ENCODE measurements around the gene ASPA.
"Not testable (repeated sequence)": the region's sequence is repeated elsewhere in the genome, so short reads cannot be mapped to it uniquely, and the experiment has no call there.

ASPA gene

GRCh38 chr17:3475812-3476610 is at the start of gene ASPA:
TSS of gene ASPA (plus strand) at chr17:3475997. CDS start at chr17:3476160, 163 bp downstream.
- DNase-seq, result no peak

GRCh38 chr17:3433215-3433614 is 42.6 kb upstream of the ASPA start:
- peak; percentile 1 for DNase-seq

- no peak for DNase-seq
Observed at GRCh38 chr17:3433741-3434140, 42.1 kb upstream of the ASPA start, which contains the start of gene OR1E2. TSS of gene OR1E2 (minus strand) at chr17:3433841. CDS start at chr17:3433841, 0 bp downstream.

GRCh38 chr17:3438368-3438767 is 37.4 kb upstream of the ASPA start:
- no peak for DNase-seq

- no peak for DNase-seq
Observed at GRCh38 chr17:3440451-3440850, 35.3 kb upstream of the ASPA start.

- peak; percentile 12 for DNase-seq
Observed at GRCh38 chr17:3447625-3448024, 28.2 kb upstream of the ASPA start.

- no peak for DNase-seq
Observed at GRCh38 chr17:3448059-3448665, 27.6 kb upstream of the ASPA start.

GRCh38 chr17:3466355-3466754 is 9.4 kb upstream of the ASPA start:
- DNase-seq, result not testable (repeated sequence)

- no peak for DNase-seq
Observed at GRCh38 chr17:3469529-3469928, 6.3 kb upstream of the ASPA start.

- DNase-seq, result no peak
Observed at GRCh38 chr17:3471599-3471998, 4.2 kb upstream of the ASPA start, which contains the start of gene SPATA22. TSS of gene SPATA22 (minus strand) at chr17:3471819. CDS start at chr17:3469325, 2,494 bp downstream.

GRCh38 chr17:3472137-3472536 is 3.7 kb upstream of the ASPA start:
- no peak for DNase-seq

GRCh38 chr17:3474212-3474611 is 1.6 kb upstream of the ASPA start:
- no peak for DNase-seq

GRCh38 chr17:3475251-3475685 is 529 bp upstream of the ASPA start:
- DNase-seq, result no peak

GRCh38 chr17:3479988-3480387 is 4.2 kb downstream of the ASPA start:
- no peak for DNase-seq

GRCh38 chr17:3482852-3483251 is 7.1 kb downstream of the ASPA start:
- DNase-seq, result no peak

- DNase-seq, result no peak
Observed at GRCh38 chr17:3485481-3486068, 9.8 kb downstream of the ASPA start.

GRCh38 chr17:3497101-3497500 is 21.3 kb downstream of the ASPA start:
- DNase-seq, result no peak

- DNase-seq, result no peak
Observed at GRCh38 chr17:3501344-3501743, 25.5 kb downstream of the ASPA start.

GRCh38 chr17:3502466-3502865 is 26.7 kb downstream of the ASPA start:
- DNase-seq, result no peak

- DNase-seq, result no peak
Observed at GRCh38 chr17:3503285-3503684, 27.5 kb downstream of the ASPA start.

GRCh38 chr17:3505008-3505407 is 29.2 kb downstream of the ASPA start:
- DNase-seq, result no peak

- DNase-seq, result no peak
Observed at GRCh38 chr17:3506054-3506453, 30.3 kb downstream of the ASPA start.

GRCh38 chr17:3507071-3507470 is 31.3 kb downstream of the ASPA start:
- no peak for DNase-seq

- DNase-seq, result no peak
Observed at GRCh38 chr17:3507869-3508268, 32.1 kb downstream of the ASPA start.

Measured in CD4-positive, alpha-beta T cell treated with Interleukin-17A for 1 hour (primary cell).